Neural cell (in vitro differentiated cells): ENCODE results near the gene NHERF2. TPM values are rescaled to one million over a fixed set of nuclear protein-coding genes. Genes with fewer than 3 reads are reported as not detected.

Source experiments
- H2AFZ ChIP-seq: fragments of 200-600, 300-800 bp; sonication (generic), shearing (Covaris generic); 2 replicates; pipeline ENCODE4 v1.6.0; 2014; ENCODE audit warnings: low read depth, mild to moderate bottlenecking, antibody characterized with exemption, low read length, moderate library complexity
- H3F3A ChIP-seq: fragments of 200-600 bp; shearing (Covaris generic); 2 replicates; pipeline ENCODE4 v1.6.1; 2016; ENCODE audit warnings: mild to moderate bottlenecking, moderate library complexity, mixed read lengths, antibody characterized with exemption, low read length; ENCODE audit not compliant: insufficient read depth, poor library complexity, severe bottlenecking
- H3K27ac ChIP-seq: fragments of 200-600, 300-800 bp; sonication (generic), shearing (Covaris generic); 2 replicates; pipeline ENCODE4 v1.5.1; 2014; ENCODE audit warnings: mild to moderate bottlenecking, low read length, moderate library complexity
- H3K27me3 ChIP-seq: fragments of 300-800, 200-600 bp; sonication (generic), shearing (Covaris generic); 2 replicates; pipeline ENCODE4 v1.6.0; 2014; ENCODE audit warnings: mild to moderate bottlenecking, low read depth, low read length, moderate library complexity; ENCODE audit not compliant: insufficient read depth
- H3K36me3 ChIP-seq: fragments of 300-800, 200-600 bp; sonication (generic), shearing (Covaris generic); 2 replicates; pipeline ENCODE4 v1.5.1; 2014; ENCODE audit warnings: mild to moderate bottlenecking, antibody characterized with exemption, low read length, moderate library complexity; ENCODE audit not compliant: insufficient read depth
- H3K4me2 ChIP-seq: fragments of 300-800, 200-600 bp; sonication (generic), shearing (Covaris generic); 2 replicates; pipeline ENCODE4 v1.6.0; 2014; ENCODE audit warnings: mild to moderate bottlenecking, low read length
- H3K4me3 ChIP-seq: fragments of 300-800, 200-600 bp; sonication (generic), shearing (Covaris generic); 2 replicates; pipeline ENCODE4 v1.5.1; 2014; ENCODE audit warnings: mild to moderate bottlenecking, low read length, moderate library complexity
- H3K79me2 ChIP-seq: fragments of 200-600 bp; shearing (Covaris generic); replicated peaks from 2 replicates; pipeline ENCODE4 v1.6.0; 2014; ENCODE audit warnings: mild to moderate bottlenecking, low read length, moderate library complexity; ENCODE audit not compliant: insufficient read depth
- H3K9ac ChIP-seq: fragments of 300-800, 200-600 bp; sonication (generic), shearing (Covaris generic); 2 replicates; pipeline ENCODE4 v1.6.1; 2016; ENCODE audit warnings: mild to moderate bottlenecking, low read length, mixed read lengths
- H3K9me2 ChIP-seq: fragments of 200-600 bp; shearing (Covaris generic); 2 replicates; pipeline ENCODE4 v1.6.1; 2016; ENCODE audit warnings: mild to moderate bottlenecking, low read length, mixed read lengths; ENCODE audit not compliant: insufficient read depth
- H3K9me3 ChIP-seq: fragments of 200-600, 300-800 bp; sonication (generic), shearing (Covaris generic); 2 replicates; pipeline ENCODE4 v1.6.1; 2016; ENCODE audit warnings: mild to moderate bottlenecking, mixed run types, low read length, moderate library complexity, mixed read lengths
- H4K20me1 ChIP-seq: fragments of 200-600 bp; shearing (Covaris generic); 2 replicates; pipeline ENCODE4 v1.6.1; 2016; ENCODE audit warnings: mild to moderate bottlenecking, mixed run types; ENCODE audit not compliant: insufficient read depth
- EP300 ChIP-seq: fragments of 450-650 bp; conservative IDR thresholded peaks from 2 replicates; pipeline ENCODE4 v1.6.1; 2014; ENCODE audit warnings: antibody characterized with exemption, mild to moderate bottlenecking, moderate library complexity; ENCODE audit not compliant: poor library complexity, severe bottlenecking
- EZH2 ChIP-seq: fragments of 200-600, 300-800 bp; shearing (Covaris generic), sonication (generic); IDR thresholded peaks from 2 replicates; pipeline ENCODE4 v1.6.1; 2014; ENCODE audit warnings: antibody characterized with exemption, low read length, borderline replicate concordance, mild to moderate bottlenecking; ENCODE audit not compliant: insufficient read depth, poor library complexity, severe bottlenecking
- MXI1 ChIP-seq: fragments of 450-650 bp; conservative IDR thresholded peaks from 2 replicates; pipeline ENCODE4 v1.6.1; 2014; ENCODE audit warnings: antibody characterized with exemption, mild to moderate bottlenecking; ENCODE audit not compliant: poor library complexity, severe bottlenecking
- POLR2AphosphoS5 ChIP-seq: IDR thresholded peaks from 2 replicates; pipeline ENCODE4 v1.6.1; 2012
- RAD21 ChIP-seq: fragments of 450-650 bp; conservative IDR thresholded peaks from 2 replicates; pipeline ENCODE4 v1.6.1; 2014; ENCODE audit warnings: antibody characterized with exemption, mild to moderate bottlenecking, moderate library complexity
- SMC3 ChIP-seq: fragments of 450-650 bp; conservative IDR thresholded peaks from 2 replicates; pipeline ENCODE4 v1.6.1; 2014; ENCODE audit warnings: antibody characterized with exemption, mild to moderate bottlenecking, moderate library complexity; ENCODE audit not compliant: poor library complexity
- TAF1 ChIP-seq: IDR thresholded peaks from 2 replicates; pipeline ENCODE4 v1.6.1; 2012; ENCODE audit warnings: low read depth
- polyA plus RNA-seq: library from polyadenylated mRNA; depleted of rRNA; stranded (reverse); fragments of >200 nt; gene quantifications from 2 replicates; pipeline ENCODE4 v1.2.3, GENCODE V29; 2014
- TF ChIP-seq, protein P1 (sequence below): IDR thresholded peaks from 2 replicates; pipeline ENCODE4 v1.6.1; 2012; ENCODE audit warnings: borderline replicate concordance
- TF ChIP-seq, protein P2 (sequence below): fragments of 450-650 bp; IDR thresholded peaks from 2 replicates; pipeline ENCODE4 v1.5.1; 2014; ENCODE audit warnings: antibody characterized with exemption, mild to moderate bottlenecking, moderate library complexity; ENCODE audit not compliant: poor library complexity, severe bottlenecking

Gene NHERF2
- polyA plus RNA-seq, 1 donor from 2014 or later, result 3.4 TPM

DNA sequence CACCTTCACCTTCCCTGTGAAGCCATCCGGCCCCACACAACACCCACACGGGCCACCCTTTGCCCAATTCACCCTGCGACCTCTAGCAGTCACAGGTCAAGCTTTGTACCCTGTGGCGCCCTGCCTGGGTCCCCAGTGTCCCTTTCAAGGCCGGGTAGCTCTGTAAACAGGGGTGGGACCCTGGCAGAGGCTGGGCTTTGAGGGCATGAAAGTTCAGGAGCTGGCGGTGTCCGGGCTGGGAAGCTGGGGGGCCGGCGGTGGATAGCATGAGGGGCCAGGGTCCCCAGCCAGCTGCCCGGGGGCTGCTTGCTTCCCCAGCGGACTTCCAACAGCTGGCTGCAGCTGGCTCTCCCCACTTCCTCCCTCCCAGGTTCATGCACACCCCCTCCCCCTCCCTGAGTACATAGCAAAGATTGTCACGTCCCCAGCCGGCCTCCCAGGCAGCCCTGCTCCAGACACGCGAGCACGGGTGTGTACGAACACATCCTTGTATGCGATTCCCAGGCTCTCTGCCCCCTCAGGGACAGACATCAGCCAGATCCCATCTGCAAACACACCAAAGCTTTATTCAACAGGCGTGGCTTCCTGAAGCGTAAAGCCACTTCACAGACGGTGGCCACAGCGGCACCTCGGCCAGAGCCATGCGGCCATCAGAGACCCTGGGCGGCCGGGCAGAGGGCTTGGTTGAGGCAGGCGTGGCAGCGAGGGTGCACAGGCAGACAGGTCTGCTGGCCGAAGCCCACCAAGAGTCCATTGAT lies 12.8 kb downstream of the NHERF2 start:
- no peak overlapping the region for H3K4me2 ChIP-seq
- no peak overlapping the region for H2AFZ ChIP-seq
- H3K9me3 ChIP-seq, result no peaks in the 10 kb centered on the region
- no peak overlapping the region for H3K4me3 ChIP-seq
- H3K36me3 ChIP-seq, result no peaks in the 10 kb centered on the region
- no peak overlapping the region for H3K9ac ChIP-seq
- no peak overlapping the region for H3K27ac ChIP-seq
- no peaks in the 10 kb centered on the region for H3K27me3 ChIP-seq
- TF ChIP-seq EP300 (no peak), EZH2 (no peak), SMC3 (no peak)
- TF ChIP-seq, protein P1, sequence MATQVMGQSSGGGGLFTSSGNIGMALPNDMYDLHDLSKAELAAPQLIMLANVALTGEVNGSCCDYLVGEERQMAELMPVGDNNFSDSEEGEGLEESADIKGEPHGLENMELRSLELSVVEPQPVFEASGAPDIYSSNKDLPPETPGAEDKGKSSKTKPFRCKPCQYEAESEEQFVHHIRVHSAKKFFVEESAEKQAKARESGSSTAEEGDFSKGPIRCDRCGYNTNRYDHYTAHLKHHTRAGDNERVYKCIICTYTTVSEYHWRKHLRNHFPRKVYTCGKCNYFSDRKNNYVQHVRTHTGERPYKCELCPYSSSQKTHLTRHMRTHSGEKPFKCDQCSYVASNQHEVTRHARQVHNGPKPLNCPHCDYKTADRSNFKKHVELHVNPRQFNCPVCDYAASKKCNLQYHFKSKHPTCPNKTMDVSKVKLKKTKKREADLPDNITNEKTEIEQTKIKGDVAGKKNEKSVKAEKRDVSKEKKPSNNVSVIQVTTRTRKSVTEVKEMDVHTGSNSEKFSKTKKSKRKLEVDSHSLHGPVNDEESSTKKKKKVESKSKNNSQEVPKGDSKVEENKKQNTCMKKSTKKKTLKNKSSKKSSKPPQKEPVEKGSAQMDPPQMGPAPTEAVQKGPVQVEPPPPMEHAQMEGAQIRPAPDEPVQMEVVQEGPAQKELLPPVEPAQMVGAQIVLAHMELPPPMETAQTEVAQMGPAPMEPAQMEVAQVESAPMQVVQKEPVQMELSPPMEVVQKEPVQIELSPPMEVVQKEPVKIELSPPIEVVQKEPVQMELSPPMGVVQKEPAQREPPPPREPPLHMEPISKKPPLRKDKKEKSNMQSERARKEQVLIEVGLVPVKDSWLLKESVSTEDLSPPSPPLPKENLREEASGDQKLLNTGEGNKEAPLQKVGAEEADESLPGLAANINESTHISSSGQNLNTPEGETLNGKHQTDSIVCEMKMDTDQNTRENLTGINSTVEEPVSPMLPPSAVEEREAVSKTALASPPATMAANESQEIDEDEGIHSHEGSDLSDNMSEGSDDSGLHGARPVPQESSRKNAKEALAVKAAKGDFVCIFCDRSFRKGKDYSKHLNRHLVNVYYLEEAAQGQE, result no peak
- no peaks in the 10 kb centered on the region for H4K20me1 ChIP-seq
- H3K9me2 ChIP-seq, result no peaks in the 10 kb centered on the region
- no peaks in the 10 kb centered on the region for H3K79me2 ChIP-seq
- H3F3A ChIP-seq, result no peaks in the 10 kb centered on the region

DNA sequence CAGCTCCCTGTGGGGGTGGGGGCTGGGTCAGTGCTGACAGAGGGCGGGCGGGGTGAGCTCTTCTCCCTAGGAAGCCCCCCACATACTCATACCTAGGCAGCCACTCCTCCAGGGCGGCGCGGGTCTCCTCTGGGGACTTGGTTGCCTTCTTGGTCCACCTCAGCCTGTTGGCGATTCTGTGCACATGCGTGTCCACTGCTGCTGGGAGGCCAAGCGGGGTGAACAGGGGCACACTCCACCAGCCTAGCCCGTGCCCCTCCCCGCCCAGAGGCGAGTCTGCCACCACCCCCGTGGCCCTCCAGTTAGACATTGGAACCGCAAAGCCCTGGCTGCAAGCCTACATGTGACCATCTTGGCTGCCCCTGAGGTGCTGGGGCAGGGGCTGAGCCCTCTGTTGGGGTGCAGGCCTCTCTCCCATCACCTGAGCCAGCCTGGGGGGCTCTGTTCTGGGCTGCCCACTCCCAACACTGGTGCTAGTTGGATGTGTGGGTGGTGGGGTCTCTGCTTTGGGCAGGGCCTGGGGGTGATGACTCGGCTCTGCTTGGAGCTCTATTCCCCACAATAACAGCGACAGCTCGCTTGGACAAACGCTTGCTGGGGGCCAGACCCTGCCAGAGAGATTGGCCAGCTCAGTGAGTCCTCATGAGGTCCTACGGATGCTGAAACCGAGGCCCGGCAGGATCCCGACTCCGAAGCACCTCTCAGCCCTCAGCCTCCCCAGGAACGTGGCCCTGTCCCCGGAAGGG lies 13.5 kb downstream of the NHERF2 start:
- H3K9me3 ChIP-seq, result no peaks in the 10 kb centered on the region
- H3K4me3 ChIP-seq, result no peak overlapping the region
- H3K79me2 ChIP-seq, result no peaks in the 10 kb centered on the region
- no peak overlapping the region for H3K27ac ChIP-seq
- TF ChIP-seq SMC3 (no peak), MXI1 (no peak), POLR2AphosphoS5 (no peak), TAF1 (no peak), EP300 (no peak), EZH2 (no peak), RAD21 (no peak)
- TF ChIP-seq, protein P1, result no peak
- TF ChIP-seq, protein P2, sequence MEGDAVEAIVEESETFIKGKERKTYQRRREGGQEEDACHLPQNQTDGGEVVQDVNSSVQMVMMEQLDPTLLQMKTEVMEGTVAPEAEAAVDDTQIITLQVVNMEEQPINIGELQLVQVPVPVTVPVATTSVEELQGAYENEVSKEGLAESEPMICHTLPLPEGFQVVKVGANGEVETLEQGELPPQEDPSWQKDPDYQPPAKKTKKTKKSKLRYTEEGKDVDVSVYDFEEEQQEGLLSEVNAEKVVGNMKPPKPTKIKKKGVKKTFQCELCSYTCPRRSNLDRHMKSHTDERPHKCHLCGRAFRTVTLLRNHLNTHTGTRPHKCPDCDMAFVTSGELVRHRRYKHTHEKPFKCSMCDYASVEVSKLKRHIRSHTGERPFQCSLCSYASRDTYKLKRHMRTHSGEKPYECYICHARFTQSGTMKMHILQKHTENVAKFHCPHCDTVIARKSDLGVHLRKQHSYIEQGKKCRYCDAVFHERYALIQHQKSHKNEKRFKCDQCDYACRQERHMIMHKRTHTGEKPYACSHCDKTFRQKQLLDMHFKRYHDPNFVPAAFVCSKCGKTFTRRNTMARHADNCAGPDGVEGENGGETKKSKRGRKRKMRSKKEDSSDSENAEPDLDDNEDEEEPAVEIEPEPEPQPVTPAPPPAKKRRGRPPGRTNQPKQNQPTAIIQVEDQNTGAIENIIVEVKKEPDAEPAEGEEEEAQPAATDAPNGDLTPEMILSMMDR, result no peak
- H3F3A ChIP-seq, result no peaks in the 10 kb centered on the region
- H3K27me3 ChIP-seq, result no peaks in the 10 kb centered on the region
- H3K36me3 ChIP-seq, result no peaks in the 10 kb centered on the region
- H3K4me2 ChIP-seq, result no peak overlapping the region
- no peaks in the 10 kb centered on the region for H4K20me1 ChIP-seq
- H3K9me2 ChIP-seq, result no peaks in the 10 kb centered on the region
- no peak overlapping the region for H3K9ac ChIP-seq
- no peak overlapping the region for H2AFZ ChIP-seq
